HCT116 (cell line): ENCODE results near the gene HEATR3. TPM values are rescaled to one million over a fixed set of nuclear protein-coding genes. Genes with fewer than 3 reads are reported as not detected.

Source experiments
- ATAC-seq: fragments of 200-7000 bp; cut with Tn5 transposase; 2 replicates; pipeline ENCODE4 v1.9.1; 2020; ENCODE audit warnings: mild to moderate bottlenecking, moderate library complexity
- Bru-seq: library from RNA; stranded (reverse); fragments of 400-500 nt; gene quantifications from one replicate; lab custom pipeline; 2021; lab: Mats Ljungman, UMichigan
- BruChase-seq, 2 experiments: library from RNA; stranded (reverse); fragments of 400-500 nt; gene quantifications; one replicate each; lab custom pipeline; 2021; lab: Mats Ljungman, UMichigan
- BruUV-seq: library from RNA; stranded (reverse); fragments of 400-500 nt; replicated peaks from 2 replicates; lab custom pipeline; 2021; lab: Mats Ljungman, UMichigan
- CTCF ChIA-PET: fragments of 300-600 bp; sonication (Branson Sonifier 250); formaldehyde crosslinking; loops from one replicate; lab custom pipeline; 2021; ENCODE audit warnings: antibody characterized with exemption; lab: Charles Lee
- POLR2A ChIA-PET: fragments of 300-600, 350-600 bp; sonication (Branson Sonifier 250); formaldehyde crosslinking; loops from one replicate; lab custom pipeline; 2021; ENCODE audit warnings: antibody characterized with exemption; lab: Charles Lee
- RAD21 ChIA-PET, 2 experiments: fragments of 300-600 bp; sonication (Branson Sonifier 250); formaldehyde crosslinking; loops; one replicate each; lab custom pipeline; 2023; ENCODE audit warnings: low total read pairs in 2 of 2; ENCODE audit not compliant: uncharacterized antibody in 2 of 2, unreplicated experiment in 2 of 2, low non-redundant PET in 1 of 2; lab: Charles Lee
- DNase-seq: peaks from one replicate; pipeline ENCODE4 v3.0.0-alpha.2; 2010; ENCODE audit warnings: low read depth, low spot score
- H2AFZ ChIP-seq: fragments of 200-600 bp; shearing (Covaris generic), sonication (generic); 2 replicates; pipeline ENCODE4 v1.6.1; 2017; ENCODE audit warnings: low read depth, mixed run types, mixed read lengths, antibody characterized with exemption, low read length; ENCODE audit not compliant: poor library complexity, severe bottlenecking
- H3K27ac ChIP-seq: 2 replicates; pipeline ENCODE4 v1.5.1; 2012; ENCODE audit warnings: low read depth, low read length
- H3K27me3 ChIP-seq: fragments of 200-600 bp; sonication (generic); 2 replicates; pipeline ENCODE4 v1.6.1; 2016; ENCODE audit warnings: mixed run types, low read length, mixed read lengths; ENCODE audit not compliant: insufficient read depth
- H3K36me3 ChIP-seq, 2 experiments: fragments of 200-500 bp in 1 of 2; fragments of 200-600 bp in 1 of 2; sonication (Bioruptor generic) in 1 of 2; sonication (generic) in 1 of 2; 2 replicates each; pipeline versions ENCODE4 v1.5.1 to v1.6.1; 2014 to 2016; ENCODE audit warnings: low read length in 2 of 2, inconsistent platforms in 1 of 2, mixed read lengths in 1 of 2, mixed run types in 1 of 2; ENCODE audit not compliant: insufficient read depth in 2 of 2, control insufficient read depth in 1 of 2
- H3K4me1 ChIP-seq, 2 experiments: fragments of 200-600 bp in 1 of 2; sonication (generic) in 1 of 2; 2 replicates each; pipeline versions ENCODE4 v1.5.1 to v1.6.1; 2012 to 2017; ENCODE audit warnings: low read length in 2 of 2, inconsistent platforms in 1 of 2, mild to moderate bottlenecking in 1 of 2, mixed read lengths in 1 of 2, mixed run types in 1 of 2, moderate library complexity in 1 of 2; ENCODE audit not compliant: insufficient read depth in 2 of 2, control insufficient read depth in 1 of 2
- H3K4me2 ChIP-seq: fragments of 200-600 bp; sonication (generic); 2 replicates; pipeline ENCODE4 v1.6.1; 2017; ENCODE audit warnings: mixed run types, low read length, mixed read lengths
- H3K4me3 ChIP-seq, 2 experiments: fragments of 200-600 bp in 1 of 2; sonication (generic) in 1 of 2; replicated peaks in 1 of 2; 2 replicates each; pipeline ENCODE4 v1.5.1; 2011 to 2016; ENCODE audit warnings: low read length in 2 of 2, control low read depth in 1 of 2, low read depth in 1 of 2, mild to moderate bottlenecking in 1 of 2, mixed read lengths in 1 of 2, mixed run types in 1 of 2
- H3K79me2 ChIP-seq: fragments of 200-600 bp; sonication (generic); 2 replicates; pipeline ENCODE4 v1.6.1; 2017; ENCODE audit warnings: mild to moderate bottlenecking, mixed run types, low read length, moderate library complexity, mixed read lengths; ENCODE audit not compliant: insufficient read depth
- H3K9ac ChIP-seq: fragments of 200-600 bp; sonication (generic); 2 replicates; pipeline ENCODE4 v1.6.1; 2016; ENCODE audit warnings: low read length, mixed read lengths
- H3K9me2 ChIP-seq: fragments of 200-600 bp; sonication (generic), shearing (Covaris generic); 2 replicates; pipeline ENCODE4 v1.6.1; 2017; ENCODE audit warnings: mixed run types, mild to moderate bottlenecking, moderate library complexity; ENCODE audit not compliant: insufficient read depth
- H3K9me3 ChIP-seq, 2 experiments: fragments of 200-500 bp in 1 of 2; fragments of 200-600 bp in 1 of 2; sonication (Bioruptor generic) in 1 of 2; sonication (generic) in 1 of 2; 2 replicates each; pipeline ENCODE4 v1.6.1; 2014 to 2017; ENCODE audit warnings: low read length in 2 of 2, mixed read lengths in 2 of 2, inconsistent platforms in 1 of 2, low read depth in 1 of 2, mild to moderate bottlenecking in 1 of 2, mixed run types in 1 of 2, moderate library complexity in 1 of 2; ENCODE audit not compliant: control insufficient read depth in 1 of 2, insufficient read depth in 1 of 2
- H4K20me1 ChIP-seq: fragments of 200-600 bp; sonication (generic), shearing (Covaris generic); 2 replicates; pipeline ENCODE4 v1.6.1; 2017; ENCODE audit warnings: mixed run types, mild to moderate bottlenecking, moderate library complexity; ENCODE audit not compliant: insufficient read depth
- CBX3 ChIP-seq: IDR thresholded peaks from 2 replicates; pipeline ENCODE4 v1.6.1; 2012; ENCODE audit warnings: low read depth
- CEBPB ChIP-seq: IDR thresholded peaks from 2 replicates; pipeline ENCODE4 v1.6.1; 2012; ENCODE audit warnings: low read depth
- EGR1 ChIP-seq: IDR thresholded peaks from 2 replicates; pipeline ENCODE4 v1.6.1; 2012; ENCODE audit warnings: low read depth
- ELF1 ChIP-seq: IDR thresholded peaks from 2 replicates; pipeline ENCODE4 v1.6.1; 2012; ENCODE audit warnings: low read depth, borderline replicate concordance
- EZH2 ChIP-seq: fragments of 200-600 bp; sonication (generic); IDR thresholded peaks from 2 replicates; pipeline ENCODE4 v1.6.1; 2017; ENCODE audit warnings: antibody characterized with exemption, mixed run types
- EZH2phosphoT487 ChIP-seq: fragments of 200-600 bp; IDR thresholded peaks from 2 replicates; pipeline ENCODE4 v1.6.1; 2018; ENCODE audit warnings: antibody characterized with exemption, borderline replicate concordance
- FOSL1 ChIP-seq: IDR thresholded peaks from 2 replicates; pipeline ENCODE4 v1.6.1; 2012; ENCODE audit warnings: low read depth
- POLR2A ChIP-seq: IDR thresholded peaks from 2 replicates; pipeline ENCODE4 v1.7.0; 2011; ENCODE audit warnings: borderline replicate concordance; ENCODE audit not compliant: insufficient read depth, insufficient read length; ENCODE audit errors: extremely low read depth
- POLR2AphosphoS5 ChIP-seq: IDR thresholded peaks from 2 replicates; pipeline ENCODE4 v1.6.1; 2011; ENCODE audit warnings: mild to moderate bottlenecking, low read depth, low read length, moderate library complexity
- RAD21 ChIP-seq: IDR thresholded peaks from 2 replicates; pipeline ENCODE4 v1.6.1; 2012; ENCODE audit warnings: low read depth, mild to moderate bottlenecking
- SIN3A ChIP-seq: IDR thresholded peaks from 2 replicates; pipeline ENCODE4 v1.6.1; 2012; ENCODE audit warnings: low read depth
- SP1 ChIP-seq: IDR thresholded peaks from 2 replicates; pipeline ENCODE4 v1.6.1; 2012; ENCODE audit warnings: low read depth
- SRF ChIP-seq: IDR thresholded peaks from 2 replicates; pipeline ENCODE4 v1.6.1; 2012; ENCODE audit warnings: low read depth
- YY1 ChIP-seq: IDR thresholded peaks from 2 replicates; pipeline ENCODE4 v1.6.1; 2011; ENCODE audit warnings: low read length, low read depth, moderate library complexity, mild to moderate bottlenecking; ENCODE audit not compliant: insufficient replicate concordance; ENCODE audit errors: extremely low read depth
- ZFX ChIP-seq: fragments of 450-650 bp; IDR thresholded peaks from 2 replicates; pipeline ENCODE4 v1.6.1; 2017
- ZNF274 ChIP-seq: fragments of 200-500 bp; sonication (Bioruptor generic); IDR thresholded peaks from 2 replicates; pipeline ENCODE4 v1.6.1; 2014; ENCODE audit warnings: mild to moderate bottlenecking, low read depth, low read length, inconsistent platforms
- intact Hi-C: fragments of 100-400 bp; cut with micrococcal nuclease; formaldehyde crosslinking; loops from 2 replicates; pipeline ENCODE4 v1.10.0; 2022
- long read RNA-seq: library from polyadenylated mRNA; unstranded; transcript quantifications from one replicate; pipeline ENCODE4 v2.0.0, GENCODE V29; 2021; ENCODE audit not compliant: unreplicated experiment
- polyA plus RNA-seq: library from polyadenylated mRNA; unstranded; fragments of >200 nt; gene quantifications from 2 replicates; pipeline ENCODE4 v1.2.1, GENCODE V29; 2012; ENCODE audit warnings: missing spikeins
- total RNA-seq: library from RNA; stranded (reverse); gene quantifications from one replicate; pipeline ENCODE4 v1.2.1, GENCODE V29; 2021; ENCODE audit not compliant: unreplicated experiment
- TF ChIP-seq, protein P1 (sequence below): IDR thresholded peaks from 2 replicates; pipeline ENCODE4 v1.6.1; 2012; ENCODE audit warnings: low read depth
- TF ChIP-seq, protein P2 (sequence below): IDR thresholded peaks from 2 replicates; pipeline ENCODE4 v1.6.1; 2012
- TF ChIP-seq, protein P3 (sequence below): IDR thresholded peaks from 2 replicates; pipeline ENCODE4 v1.6.1; 2012

Gene HEATR3, protein sequence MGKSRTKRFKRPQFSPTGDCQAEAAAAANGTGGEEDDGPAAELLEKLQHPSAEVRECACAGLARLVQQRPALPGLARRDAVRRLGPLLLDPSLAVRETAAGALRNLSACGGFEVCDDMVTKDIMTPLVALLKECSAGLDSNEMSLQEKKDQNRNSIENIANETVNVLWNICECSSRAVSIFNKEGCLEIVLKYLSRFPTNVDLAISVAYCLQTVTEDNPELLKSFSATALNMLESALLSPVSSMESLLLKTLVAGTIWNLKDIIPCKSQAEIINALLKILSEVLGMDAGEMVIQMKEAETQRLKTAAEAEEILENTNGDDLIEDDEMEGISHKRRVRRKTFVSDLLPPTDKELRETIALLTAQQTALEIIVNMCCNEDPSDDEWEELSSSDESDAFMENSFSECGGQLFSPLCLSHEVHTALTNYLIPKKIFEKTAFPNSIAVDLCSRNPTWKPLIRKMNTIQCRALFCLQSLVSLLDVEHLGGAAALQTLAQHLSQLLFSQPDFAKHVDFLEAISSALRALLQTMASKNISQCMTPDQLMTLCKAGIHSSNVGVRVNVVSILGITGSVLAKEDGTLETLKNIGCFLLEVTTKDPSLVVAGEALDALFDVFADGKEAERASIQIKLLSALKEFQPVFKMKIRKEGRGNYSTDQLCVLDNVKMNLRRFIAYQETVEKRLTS
- total RNA-seq (16.3 TPM), Bru-seq, nascent RNA (percentile 54 among the genes with signal in this experiment), BruChase-seq, experiment 1, labeled RNA remaining after a 6-hour chase (percentile 62 among the genes with signal in this experiment), BruChase-seq, experiment 2, labeled RNA remaining after a 2-hour chase (percentile 61 among the genes with signal in this experiment)
- 5.4 and 7.3 TPM in 2 replicates for polyA plus RNA-seq
- long read RNA-seq, transcript HEATR3-201 (15 exons, 3,560 nt): major isoform, 7 of 14 reads
- long read RNA-seq, partial matches to known transcripts: 3 of 14 reads
- long read RNA-seq, other reads (novel, unspliced or antisense): 4 of 14 reads

DNA sequence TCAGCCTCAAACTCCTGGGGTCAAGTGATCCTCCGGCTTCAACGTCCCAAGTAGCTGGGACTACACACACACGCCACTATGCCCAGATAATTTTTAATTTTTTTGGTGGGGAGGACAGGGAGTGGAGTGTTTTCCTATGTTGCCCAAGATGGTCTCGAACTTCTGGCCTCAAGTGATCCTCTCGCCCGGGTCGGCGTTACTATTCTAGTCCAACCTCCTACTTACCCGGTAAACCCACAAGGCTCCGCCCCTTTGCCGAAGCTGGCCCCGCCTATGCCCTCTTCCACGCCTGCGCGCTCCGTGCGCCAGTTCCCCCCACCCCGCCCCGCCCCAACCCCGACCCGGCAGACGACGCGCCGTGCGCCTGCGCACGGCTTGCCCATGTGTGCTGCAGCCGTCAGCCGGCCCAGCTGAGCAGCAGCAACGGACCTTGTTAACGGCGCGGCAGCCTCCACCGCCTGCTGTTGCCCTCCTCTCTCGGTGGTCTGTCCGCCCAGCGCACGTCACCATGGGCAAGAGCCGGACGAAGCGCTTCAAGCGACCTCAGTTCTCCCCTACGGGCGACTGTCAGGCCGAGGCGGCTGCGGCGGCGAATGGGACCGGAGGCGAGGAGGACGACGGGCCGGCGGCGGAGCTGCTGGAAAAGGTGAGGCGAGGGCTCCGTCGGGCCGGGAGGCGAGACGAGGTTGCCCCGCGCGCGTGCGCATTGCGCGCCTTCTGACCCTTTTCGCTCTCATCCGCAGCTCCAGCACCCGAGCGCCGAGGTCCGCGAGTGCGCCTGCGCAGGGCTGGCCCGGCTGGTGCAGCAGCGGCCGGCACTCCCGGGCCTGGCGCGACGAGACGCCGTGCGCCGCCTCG lies at the start of gene HEATR3:
Gene HEATR3 (plus strand): TSS at position 347 of the 858 bp plus-strand sequence. CDS start 162 bp downstream, at position 509.
- TF ChIP-seq, protein P1, sequence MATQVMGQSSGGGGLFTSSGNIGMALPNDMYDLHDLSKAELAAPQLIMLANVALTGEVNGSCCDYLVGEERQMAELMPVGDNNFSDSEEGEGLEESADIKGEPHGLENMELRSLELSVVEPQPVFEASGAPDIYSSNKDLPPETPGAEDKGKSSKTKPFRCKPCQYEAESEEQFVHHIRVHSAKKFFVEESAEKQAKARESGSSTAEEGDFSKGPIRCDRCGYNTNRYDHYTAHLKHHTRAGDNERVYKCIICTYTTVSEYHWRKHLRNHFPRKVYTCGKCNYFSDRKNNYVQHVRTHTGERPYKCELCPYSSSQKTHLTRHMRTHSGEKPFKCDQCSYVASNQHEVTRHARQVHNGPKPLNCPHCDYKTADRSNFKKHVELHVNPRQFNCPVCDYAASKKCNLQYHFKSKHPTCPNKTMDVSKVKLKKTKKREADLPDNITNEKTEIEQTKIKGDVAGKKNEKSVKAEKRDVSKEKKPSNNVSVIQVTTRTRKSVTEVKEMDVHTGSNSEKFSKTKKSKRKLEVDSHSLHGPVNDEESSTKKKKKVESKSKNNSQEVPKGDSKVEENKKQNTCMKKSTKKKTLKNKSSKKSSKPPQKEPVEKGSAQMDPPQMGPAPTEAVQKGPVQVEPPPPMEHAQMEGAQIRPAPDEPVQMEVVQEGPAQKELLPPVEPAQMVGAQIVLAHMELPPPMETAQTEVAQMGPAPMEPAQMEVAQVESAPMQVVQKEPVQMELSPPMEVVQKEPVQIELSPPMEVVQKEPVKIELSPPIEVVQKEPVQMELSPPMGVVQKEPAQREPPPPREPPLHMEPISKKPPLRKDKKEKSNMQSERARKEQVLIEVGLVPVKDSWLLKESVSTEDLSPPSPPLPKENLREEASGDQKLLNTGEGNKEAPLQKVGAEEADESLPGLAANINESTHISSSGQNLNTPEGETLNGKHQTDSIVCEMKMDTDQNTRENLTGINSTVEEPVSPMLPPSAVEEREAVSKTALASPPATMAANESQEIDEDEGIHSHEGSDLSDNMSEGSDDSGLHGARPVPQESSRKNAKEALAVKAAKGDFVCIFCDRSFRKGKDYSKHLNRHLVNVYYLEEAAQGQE: no peak
- TF ChIP-seq SP1 (no peak), EGR1 (no peak), ZFX (peak; percentile 67), ZNF274 (no peak), ELF1 (no peak), POLR2A (peak; percentile 70), FOSL1 (no peak), SRF (no peak), SIN3A (no peak; the same call in 1 of the 2 replicates), YY1 (no peak), EZH2 (no peak), RAD21 (no peak), CBX3 (0 out of 2 replicates have a peak, but pooled peaks have one; percentile 12), EZH2phosphoT487 (no peak), POLR2AphosphoS5 (peak; percentile 57; the same call in 1 of the 2 replicates), CEBPB (no peak)
- TF ChIP-seq, protein P2, sequence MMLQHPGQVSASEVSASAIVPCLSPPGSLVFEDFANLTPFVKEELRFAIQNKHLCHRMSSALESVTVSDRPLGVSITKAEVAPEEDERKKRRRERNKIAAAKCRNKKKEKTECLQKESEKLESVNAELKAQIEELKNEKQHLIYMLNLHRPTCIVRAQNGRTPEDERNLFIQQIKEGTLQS: no peak
- TF ChIP-seq, protein P3, sequence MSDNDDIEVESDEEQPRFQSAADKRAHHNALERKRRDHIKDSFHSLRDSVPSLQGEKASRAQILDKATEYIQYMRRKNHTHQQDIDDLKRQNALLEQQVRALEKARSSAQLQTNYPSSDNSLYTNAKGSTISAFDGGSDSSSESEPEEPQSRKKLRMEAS: peak; percentile 45; the same call in 1 of the 2 replicates
- Histone ChIP-seq H3K9me3 (no peaks in the 10 kb centered on the region), H4K20me1 (no peaks in the 10 kb centered on the region), H3K27ac (peak within 1 kb of the TSS; percentile 84), H3K79me2 (peaks cover 36% of the 10 kb centered on the region), H3K4me3 (peak within 1 kb of the TSS; percentile 79 to 81), H3K4me2 (peak within 1 kb of the TSS; percentile 91), H3K4me1 (peaks cover 0 to 14% of the 10 kb centered on the region in 2 experiments; a peak in 2 of 4 replicates), H3K27me3 (no peaks in the 10 kb centered on the region), H3K9me2 (no peaks in the 10 kb centered on the region), H2AFZ (peak within 1 kb of the TSS; percentile 94), H3K9ac (peak within 1 kb of the TSS; percentile 77), H3K36me3 (peaks cover 4 to 18% of the 10 kb centered on the region in 2 experiments; a peak in 3 of 4 replicates)
- no TSS peak for BruUV-seq
- peak; percentile 92 for ATAC-seq
- ChIA-PET POLR2A (interaction anchor here (0.5 to 1.2 kb wide), 5 partner anchors 9 to 458 kb away, joined by 3 to 4 read pairs (median 3); partner anchors contain the start of gene CNEP1R1), CTCF (interaction anchor here (0.9 to 2.6 kb wide), 3 partner anchors 41 to 600 kb away, joined by 3 to 14 read pairs (median 12); partner anchors contain the start of gene CNEP1R1), RAD21 (no interaction called here)
- intact Hi-C loops: loop anchor here (2.0 kb wide), 1 partner anchor 87 kb away; the partner anchor contains the start of gene TENT4B
- peak; percentile 87 for DNase-seq
